Measurements from ENCODE around the gene GZMA.
"Not testable (repeated sequence)": the region's sequence is repeated elsewhere in the genome, so short reads cannot be mapped to it uniquely, and the experiment has no call there.

GZMA gene

DNA sequence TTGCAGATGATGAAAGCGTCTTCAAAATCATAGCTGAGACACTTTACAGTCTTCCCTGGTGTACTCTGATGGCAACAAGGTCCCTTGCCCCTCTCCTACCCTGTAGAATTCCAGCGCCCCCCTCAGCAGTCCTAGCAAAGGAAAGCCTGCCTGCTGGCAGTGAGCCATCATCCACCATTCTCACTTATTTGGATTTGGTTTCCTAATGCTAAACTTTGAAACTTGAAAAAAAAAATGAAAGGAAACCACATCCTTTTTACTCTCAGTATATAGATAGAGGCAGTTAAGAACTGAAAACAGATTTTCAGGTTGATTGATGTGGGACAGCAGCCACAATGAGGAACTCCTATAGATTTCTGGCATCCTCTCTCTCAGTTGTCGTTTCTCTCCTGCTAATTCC lies at the start of gene GZMA:
Gene GZMA, plus strand, starts transcription at position 299 of the 400 bp plus-strand sequence. Its CDS starts 37 bp downstream, at position 336.
- DNase-seq: peak; percentile 54

DNA sequence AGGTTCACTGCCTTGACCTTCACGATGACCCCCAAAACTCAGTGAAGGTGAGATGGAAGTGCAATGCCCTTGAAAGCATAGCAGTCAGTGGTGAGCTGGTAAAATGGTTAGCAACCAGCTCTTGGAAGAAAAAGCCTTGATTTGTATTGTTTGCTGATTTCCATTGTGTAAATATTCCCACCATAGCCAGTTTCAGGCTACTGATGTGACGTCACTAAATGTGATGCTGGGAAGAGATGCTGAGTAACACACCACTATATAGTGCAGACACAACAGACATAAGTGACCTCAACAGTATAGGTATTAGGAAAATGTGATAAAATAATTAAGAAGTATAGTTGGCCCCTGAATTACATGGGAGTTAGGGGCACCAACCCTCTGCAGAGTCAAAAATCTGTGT lies 47.3 kb upstream of the GZMA start:
- no peak for DNase-seq

DNA sequence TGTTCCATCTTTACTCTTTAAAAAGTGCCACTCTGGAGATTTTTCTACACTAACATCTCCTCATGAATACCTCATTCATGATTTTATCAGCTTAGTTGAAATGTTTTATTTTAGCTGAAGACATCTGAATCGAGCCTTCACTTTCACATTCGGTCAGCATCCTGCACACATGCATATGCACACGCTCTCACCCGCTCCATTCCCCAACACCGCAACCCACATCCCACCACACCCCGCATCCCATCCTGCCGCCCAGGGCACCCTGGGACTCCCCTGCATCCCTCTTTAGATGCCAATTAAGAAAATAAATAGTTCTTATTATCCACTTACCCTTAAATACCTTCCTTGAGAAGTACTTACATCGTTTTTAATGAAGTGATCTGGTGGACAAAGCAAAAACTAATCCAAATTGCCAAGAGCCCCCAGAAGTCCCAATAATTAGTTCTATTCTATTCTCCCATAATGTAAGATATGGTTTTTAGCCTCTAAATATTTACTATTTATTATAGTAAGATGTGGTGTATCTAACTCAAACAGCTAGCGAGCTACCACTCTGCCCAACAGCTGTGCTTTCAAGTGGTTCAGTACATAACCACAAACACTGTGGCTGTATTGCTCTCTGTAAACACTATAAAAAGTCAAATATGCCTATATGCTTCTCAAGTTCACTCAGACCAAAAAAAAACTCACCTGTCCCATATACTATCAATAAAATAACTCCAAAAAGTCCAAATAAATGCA lies 40.2 kb upstream of the GZMA start:
- DNase-seq: peak; percentile 60

DNA sequence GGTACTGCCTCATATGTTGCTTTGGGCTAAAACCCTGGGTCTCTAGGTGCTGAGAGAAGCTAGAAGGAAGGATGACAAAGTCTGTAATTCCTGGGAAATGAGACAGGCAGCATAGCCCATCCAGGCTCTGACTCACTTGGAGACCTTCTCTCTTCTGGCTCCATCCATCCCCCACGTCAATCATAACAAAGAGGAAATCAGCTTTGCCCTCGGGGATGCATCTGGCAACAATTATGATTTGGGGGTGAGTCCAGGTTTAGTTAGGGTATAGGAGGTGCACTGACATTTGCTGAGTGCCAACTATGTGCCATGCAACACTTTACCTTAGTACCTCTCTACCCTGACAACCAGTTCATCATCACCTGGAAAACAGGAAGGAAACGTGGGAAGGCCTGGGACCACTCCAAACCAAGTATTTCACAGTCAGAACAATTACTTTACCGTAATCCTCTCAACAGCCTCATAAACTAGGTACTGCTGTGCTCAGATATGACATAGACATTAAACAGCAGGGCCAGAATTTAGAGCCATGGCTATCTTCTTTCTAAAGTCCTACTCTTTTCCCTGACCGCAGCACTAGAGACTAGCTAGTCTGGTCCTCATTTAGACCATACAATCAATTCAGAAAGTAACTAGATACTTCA lies 39.1 kb upstream of the GZMA start:
- DNase-seq: no peak

DNA sequence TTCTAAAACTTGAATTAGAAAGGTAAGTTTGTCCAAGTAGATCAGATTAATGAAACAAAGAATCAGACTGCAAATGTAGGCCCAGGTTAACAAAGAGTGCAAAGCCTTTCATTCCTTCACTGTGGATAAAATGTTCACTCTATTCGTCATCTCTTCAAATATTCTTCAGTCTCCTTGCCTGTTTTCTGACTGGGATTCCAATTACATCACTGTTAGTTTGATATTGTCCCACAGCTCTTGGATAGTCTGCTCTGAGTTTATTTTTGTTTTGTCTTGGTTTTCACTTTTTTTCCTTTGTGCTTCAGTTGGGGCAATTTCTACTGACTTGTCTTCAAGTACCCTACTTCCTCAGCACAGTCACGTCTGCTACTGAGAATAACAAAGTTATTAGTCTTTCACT lies 38.5 kb upstream of the GZMA start:
- DNase-seq: no peak

DNA sequence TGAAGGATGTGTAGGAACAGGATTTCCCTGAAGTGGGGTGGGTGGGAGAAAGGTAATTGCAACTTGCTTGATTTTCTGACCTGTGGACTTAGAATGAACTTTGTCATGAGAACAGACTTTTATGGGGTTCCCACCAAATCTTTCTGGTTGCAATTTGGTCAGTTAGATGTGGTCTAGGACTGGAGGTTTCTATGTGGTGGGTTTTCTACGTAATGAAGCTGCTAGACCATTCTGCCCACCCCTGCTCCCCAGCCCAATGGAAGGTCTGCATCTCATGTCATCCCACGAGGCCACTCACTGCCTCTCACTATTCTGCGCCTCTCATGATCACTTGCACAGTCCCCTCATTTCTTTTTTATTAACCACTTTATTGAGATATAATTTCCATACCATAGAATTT lies 37.9 kb upstream of the GZMA start:
- no peak for DNase-seq

DNA sequence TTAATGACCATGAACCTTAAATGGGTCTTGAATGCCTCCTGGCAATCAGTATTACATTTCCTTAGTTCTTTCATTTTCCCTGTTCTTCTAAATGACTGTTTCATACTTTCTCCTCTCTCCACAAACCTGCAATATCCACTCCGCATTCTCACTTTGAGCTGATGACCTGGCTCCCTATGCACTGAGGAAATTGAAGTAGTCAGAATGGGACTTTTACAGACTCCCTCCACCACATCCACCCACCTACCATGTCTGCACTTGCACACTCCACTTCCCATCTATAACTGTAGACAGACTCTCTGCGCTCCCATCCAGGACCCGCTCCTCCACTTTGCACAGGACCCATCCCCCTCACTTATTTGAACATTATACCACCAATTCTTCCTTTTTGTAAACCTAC lies 36.2 kb upstream of the GZMA start:
- DNase-seq: no peak

DNA sequence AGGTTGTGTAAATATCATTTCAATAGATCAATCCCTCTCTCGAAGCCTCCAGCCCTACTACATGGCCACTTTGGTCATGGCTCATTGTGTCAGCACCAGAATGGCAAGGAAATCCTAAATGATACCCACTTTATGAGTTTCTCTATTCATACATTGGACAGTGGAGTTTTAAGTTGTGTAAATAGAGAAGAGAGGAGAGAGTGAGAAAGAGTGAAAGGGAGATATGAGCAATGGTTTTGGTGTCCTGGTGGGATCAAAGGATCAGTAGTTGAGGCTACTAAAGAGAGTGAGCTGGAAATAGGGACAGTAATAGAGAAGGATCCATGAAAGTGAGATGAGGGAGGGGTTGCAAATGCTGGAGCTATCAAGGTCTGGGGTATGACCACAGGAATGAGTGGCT lies 31.5 kb upstream of the GZMA start:
- DNase-seq: no peak

DNA sequence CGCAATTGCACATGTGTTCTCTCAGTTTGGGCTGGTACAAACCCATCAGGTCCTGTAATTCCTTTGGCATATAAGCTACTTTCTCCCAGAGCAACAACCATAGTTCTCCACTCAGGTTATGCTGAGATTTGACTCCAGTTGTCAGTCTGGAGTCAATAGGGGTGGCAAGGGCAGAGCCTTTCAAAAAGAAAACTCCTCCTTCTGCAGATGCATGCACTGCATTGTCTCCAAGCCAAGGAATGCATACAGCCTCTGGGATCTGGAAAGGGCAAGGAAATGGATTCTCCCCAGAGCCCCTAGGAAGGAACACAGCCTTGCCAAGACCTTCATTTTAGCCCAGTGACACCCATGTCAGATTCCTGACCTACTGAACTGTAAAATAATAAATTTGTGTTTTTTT lies 31.0 kb upstream of the GZMA start:
- DNase-seq: no peak

DNA sequence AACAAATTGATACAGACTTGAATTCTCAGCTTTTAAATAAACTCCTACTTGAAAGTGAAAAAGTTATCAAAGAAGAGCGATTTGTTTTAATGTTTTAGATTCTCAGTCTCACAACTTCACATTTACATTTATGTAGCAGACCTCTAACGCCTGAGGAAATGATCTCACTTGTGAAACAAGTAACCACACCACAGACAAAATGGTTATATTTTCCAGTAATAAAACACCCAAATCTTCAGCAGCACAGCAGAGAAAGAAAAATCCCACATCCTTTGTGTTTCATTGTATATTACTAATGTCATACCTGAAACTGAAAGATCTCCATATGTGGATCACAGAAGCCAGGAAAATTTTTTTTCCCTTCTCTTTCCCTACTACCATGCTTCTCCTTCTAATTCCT lies 29.8 kb upstream of the GZMA start:
- peak; percentile 59 for DNase-seq

DNA sequence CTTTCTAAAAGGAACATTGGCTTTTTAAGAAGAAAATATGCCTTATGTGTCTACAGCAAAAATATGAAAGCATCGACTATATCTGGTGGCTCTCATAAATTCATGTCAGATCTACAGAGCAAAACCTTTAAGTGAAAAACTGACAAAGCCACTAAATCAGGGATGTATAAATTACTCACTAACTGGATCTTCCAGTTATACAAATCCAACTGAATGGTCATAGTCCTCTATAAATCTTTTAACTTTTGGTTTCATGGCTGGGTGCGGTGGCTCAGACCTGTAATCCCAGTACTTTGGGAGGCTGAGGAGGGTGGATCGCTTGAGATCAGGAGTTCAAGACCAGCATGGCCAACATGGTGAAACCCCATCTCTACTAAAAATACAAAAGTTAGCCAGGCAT lies 29.2 kb upstream of the GZMA start:
- DNase-seq: no peak

DNA sequence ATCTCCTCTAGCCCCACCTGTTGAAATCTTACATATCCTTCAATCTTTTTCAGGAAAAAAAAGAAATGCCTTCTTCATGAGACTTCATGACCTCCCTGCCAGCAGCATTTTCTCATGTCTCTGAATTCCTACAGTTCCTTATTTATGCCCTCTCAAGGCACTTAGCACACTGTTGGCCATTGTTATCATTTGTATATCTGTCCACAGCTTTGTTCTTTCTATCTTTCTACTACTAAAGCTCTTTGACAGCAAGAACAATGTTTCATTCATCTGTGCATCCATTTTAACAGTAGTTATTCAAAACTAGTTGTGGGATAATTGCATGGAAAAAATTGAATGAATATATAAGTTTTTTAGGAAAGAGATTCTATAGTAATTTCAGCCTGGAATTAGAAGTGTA lies 20.9 kb upstream of the GZMA start:
- no peak for DNase-seq

DNA sequence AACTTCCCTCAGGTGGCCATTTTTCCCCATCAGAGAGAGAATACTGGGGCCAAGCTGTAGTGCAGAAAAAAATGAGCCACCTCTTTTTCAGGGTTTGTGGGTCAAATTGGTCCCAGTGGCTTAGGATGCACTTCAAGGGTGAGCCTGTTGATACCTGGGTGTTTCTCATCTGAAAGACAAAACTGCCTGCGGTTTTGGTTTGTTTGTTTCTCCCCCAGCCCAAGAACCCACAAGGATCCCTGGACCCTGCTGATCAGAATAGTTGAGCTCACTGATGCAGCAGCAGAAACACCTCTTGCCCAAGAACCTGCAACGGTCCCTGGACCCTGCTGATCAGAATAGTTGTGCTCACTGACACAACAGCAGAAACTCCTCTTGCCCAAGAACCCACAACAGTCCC lies 13.1 kb upstream of the GZMA start:
- not testable (repeated sequence) for DNase-seq

DNA sequence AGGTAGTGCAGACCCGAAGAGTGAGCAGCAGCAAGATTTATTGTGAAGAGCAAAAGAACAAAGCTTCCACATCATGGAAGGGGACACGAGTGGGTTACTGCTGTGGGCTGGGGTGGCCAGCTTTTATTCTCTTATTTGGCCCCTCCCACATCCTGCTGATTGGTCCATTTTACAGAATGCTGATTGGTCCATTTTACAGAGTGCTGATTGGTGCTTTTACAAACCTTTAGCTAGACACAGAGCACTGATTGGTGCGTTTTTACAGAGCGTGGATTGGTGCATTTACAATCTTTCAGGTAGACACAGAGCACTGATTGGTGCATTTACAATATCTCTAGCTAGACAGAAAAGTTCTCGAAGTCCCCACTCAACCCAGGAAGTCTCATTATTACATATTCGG lies 11.4 kb upstream of the GZMA start:
- not testable (repeated sequence) for DNase-seq

DNA sequence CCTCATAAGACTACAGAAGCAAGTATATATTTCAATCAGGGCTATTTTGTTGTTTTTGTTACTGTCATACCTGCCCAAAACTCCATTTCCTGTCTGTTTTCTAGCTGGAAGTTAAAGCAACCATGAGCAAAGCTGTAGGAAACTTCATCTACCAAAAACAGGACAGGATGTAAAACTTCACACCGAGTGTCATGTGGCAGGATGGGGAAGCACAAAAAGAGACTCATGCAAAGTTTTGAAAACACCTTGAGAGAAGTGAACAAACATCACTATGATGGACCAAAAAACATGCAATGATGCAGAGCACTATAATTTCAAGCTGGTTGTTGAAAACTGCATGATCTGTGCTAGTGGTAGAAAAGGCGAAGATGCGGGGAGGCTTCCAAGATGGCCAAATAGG lies 6.3 kb upstream of the GZMA start:
- peak; percentile 35 for DNase-seq

DNA sequence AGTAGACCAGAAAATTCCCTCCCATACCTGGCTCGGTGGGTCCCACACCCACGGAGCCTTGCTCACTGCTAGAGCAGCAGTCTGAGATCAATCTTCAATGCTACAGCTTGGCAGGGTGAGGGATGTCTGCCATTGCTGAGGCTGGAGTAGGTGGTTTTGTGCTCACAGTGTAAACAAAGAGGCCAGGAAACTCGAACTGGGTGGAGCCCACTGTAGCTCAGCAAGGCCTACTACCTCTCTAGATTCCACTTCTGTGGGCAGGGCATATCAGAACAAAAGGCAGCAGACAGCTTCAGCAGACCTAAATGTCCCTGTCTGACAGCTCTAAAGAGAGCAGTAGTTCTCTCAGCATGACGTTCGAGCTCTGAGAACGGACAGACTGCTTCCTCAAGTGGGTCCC lies 5.6 kb upstream of the GZMA start:
- peak; percentile 56 for DNase-seq

DNA sequence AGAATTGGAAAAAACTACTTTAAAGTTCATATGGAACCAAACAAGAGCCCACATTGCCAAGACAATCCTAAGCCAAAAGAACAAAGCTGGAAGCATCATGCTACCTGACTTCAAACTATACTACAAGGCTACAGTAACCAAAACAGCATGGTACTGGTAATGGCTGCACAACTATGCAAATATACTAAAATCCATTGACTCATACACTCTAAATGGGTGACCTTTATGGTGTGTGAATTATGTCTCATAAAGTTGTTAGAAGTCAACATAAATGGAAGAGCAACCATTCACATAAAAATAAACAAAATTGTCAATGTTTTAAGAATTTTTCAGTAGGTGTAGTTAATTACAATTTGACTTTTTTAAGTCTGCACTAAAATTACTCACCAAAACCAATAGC lies 1.3 kb upstream of the GZMA start:
- DNase-seq: not testable (repeated sequence)

DNA sequence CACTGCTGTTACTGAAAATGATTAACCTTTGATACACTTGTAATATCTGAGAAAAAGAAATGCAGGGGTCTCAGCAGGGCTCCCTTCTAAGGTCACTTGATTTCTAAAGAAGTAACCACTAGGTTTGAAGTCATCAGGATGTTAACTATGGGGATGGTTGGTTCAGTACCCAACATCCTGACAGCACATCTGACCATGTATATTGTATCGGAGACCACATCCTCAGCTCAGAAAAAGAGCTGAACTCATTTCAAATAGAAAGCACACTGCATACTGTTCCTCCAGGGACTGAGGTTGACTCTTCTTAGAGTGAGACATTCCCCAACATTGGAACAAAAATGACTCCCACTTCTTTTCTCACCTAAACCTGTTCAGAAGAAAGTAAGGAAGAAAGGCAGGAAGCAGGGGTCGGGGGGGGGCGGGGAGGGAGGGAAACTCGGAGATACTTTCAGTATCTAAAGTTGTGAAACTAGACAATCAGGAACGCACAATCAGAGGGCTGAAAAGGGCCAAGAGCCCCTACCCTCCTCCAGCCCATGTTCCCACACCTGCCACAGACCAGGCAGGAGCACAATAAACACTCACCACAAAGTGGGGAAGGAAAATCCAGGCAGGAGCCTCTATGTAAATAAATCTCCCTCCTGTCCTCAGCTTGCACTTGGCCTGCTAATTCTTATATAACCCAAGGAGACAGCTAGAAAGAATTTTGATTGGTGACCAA lies 730 bp upstream of the GZMA start:
- peak; percentile 48 for DNase-seq

DNA sequence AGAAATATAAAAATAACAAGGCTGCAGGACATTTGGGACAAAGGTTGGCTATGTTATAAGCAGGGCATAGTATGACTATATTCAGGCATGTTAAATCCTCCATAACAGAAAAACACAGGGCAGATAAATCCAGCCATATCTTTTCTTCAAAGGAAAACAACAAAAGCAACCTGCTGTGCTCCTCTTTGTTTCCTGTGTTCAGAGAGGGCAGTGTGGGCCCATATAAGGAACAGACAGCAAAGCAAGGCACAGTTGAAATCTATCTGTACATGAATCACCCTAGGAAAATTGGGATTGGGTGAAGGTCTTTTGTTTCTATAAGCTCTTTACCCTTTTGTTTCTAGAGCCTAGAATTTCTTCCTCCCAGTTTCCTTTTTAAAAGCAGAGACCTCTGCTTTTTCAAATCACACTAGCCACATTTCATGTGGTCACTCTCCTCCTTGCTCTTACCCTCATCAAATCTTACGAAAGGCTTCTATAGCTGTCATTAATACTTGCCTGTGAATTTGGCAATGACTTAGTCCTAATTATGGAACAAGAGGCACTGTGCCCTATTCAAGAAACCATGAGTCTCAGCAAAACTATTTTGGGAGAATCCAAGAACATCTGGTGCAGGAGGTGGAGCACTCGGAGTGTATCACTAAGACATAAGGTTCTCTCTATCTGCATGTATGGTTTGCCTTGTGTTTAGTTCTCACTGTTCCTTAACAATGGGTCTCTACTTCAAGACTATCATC lies 1.8 kb downstream of the GZMA start:
- DNase-seq: peak; percentile 28

DNA sequence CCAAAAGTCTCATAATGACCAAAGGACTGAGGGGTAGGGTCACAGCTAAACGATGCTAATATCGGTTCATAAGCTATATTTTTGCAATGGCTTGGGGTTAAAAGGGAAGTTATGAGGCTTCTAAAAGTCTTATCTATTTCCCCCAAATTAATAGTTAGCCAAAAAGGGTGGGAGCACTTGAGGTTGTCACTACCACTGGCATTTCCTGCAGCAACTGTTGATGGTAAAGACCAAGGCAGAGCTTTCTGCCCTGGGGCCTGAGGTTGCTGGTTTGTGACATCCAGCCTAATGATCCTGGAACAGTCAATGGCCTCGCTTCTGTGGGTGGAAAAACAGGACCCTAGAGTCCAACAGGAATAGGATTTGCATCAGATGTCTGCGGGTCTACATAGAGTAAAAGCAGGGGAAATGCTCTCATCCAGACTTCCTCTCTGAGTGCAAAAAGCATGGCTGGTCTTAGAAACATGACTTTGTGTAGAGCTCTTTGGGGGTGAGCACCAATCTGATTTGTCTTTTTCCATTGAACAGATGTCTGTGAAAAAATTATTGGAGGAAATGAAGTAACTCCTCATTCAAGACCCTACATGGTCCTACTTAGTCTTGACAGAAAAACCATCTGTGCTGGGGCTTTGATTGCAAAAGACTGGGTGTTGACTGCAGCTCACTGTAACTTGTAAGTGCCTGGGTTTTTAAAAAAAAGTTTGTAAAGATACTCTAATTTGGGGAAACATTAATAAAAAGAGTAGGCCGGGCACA lies 2.7 kb downstream of the GZMA start:
- DNase-seq: peak; percentile 10

DNA sequence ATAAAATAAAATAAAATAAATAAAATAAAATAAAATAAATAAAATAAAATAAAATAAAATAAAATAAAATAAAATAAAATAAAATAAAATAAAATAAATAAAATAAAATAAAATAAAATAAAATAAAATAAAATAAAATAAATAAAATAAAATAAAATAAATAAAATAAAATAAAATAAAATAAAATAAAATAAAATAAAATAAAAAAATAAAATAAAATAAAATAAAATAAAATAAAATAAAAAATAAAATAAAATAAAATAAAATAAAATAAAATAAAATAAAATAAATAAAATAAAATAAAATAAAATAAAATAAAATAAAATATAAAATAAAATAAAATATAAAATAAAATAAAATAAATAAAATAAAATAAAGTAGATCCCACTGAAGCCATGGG lies 3.5 kb downstream of the GZMA start:
- not testable (repeated sequence) for DNase-seq

DNA sequence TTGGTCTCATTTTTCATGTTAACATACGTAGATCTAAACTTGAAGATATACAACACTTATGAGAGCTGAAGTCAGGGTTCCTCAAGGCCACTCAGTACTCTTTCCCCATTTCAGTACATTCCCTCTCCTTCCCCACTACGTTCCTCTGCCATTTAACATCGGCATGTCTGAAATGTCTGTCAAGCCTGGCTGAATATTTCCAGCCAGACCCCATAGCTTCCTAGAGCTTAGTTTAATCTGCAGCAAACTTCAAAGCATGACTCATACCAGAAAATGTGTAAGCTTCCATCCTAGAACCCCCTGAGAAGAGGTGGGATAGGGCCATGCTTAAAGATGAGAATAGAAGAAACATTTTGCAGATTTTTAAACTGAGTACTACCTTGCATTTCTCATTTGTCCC lies 6.2 kb downstream of the GZMA start:
- DNase-seq: no peak

DNA sequence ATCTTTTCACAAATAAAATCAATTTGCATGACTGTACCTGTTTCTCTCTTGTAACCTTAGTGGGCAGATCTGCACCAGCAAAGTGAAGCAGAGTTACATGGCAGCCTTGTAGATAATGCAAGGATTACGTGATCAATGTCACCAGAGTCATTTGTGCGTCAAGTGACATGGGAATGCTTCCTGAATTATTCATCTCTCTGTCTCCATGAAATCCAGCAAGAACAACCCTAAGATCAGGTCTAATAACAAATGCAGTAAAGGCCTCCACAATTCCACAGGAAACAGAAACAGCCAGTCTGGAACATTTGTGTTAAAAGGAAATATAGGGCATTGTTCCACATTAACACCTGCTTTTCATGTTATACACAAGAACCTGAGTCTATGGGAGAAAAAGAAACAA lies 7.8 kb downstream of the GZMA start:
- DNase-seq: no peak
